GM12874 (cell line): Measurements from ENCODE around the gene FGR.

Experiments
- CTCF ChIP-seq: IDR thresholded peaks from 2 replicates; pipeline ENCODE4 v1.5.1; 2011; ENCODE audit warnings: low read depth, mild to moderate bottlenecking, control low read depth, low read length, moderate library complexity; ENCODE audit not compliant: insufficient read depth

FGR gene

GRCh38 chr1:27604579-27605299, 30.2 kb downstream of the FGR start:
- TF ChIP-seq CTCF = no peak

GRCh38 chr1:27603681-27604578, 31.1 kb downstream of the FGR start, which contains the start of gene AHDC1:
Gene AHDC1 (minus strand): TSS chr1:27604144. CDS start chr1:27552115, 52,029 bp downstream.
- no peak for TF ChIP-seq CTCF

- TF ChIP-seq CTCF = no peak
Observed at GRCh38 chr1:27603309-27603680, 31.7 kb downstream of the FGR start.

- TF ChIP-seq CTCF = no peak
Observed at GRCh38 chr1:27602462-27603308, 32.3 kb downstream of the FGR start.

DNA sequence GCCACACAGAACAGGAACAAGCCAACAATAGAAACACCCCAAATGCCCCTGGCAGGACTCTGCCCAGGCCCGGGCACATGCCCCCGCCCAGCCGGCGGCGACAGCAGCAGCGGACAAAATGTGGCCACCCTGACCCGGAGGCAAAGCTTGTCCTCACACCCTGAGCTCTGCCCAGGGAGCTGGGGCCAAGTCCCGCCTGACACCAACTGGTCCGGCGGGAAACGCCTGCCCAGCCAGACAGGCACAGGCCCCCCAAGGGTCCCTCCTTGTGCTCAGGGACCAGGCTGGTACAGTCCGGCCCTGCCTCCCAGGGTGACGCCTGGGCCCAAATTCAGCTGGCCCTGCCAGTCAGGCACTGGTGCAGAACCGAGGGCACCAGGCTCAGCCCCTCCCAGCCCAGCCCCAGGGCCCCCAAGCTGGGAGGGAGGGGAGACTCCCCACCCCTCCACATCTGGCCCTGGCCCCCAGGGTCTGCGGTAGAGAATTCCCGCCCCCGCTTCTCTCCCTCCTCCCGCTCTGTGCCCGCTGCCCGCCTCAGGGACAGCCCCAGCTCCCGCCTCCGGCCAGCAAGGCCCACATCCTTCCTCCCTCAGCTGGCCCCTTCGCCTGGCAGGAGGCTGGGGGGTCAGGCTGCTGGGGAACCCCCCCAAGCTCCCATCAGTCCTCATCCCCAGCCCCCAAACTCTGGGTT, 33.1 kb downstream of the FGR start:
- no peak for TF ChIP-seq CTCF

- TF ChIP-seq CTCF = no peak
Observed at GRCh38 chr1:27601321-27601770, 33.6 kb downstream of the FGR start.
